Retina (tissue), 1 donor: ENCODE measurements around the gene LPAR3.
"Not testable (repeated sequence)": the region's sequence is repeated elsewhere in the genome, so short reads cannot be mapped to it uniquely, and the experiment has no call there.

Experiments used
- DNase-seq: peaks from one replicate; pipeline ENCODE4 v3.0.0-alpha.2; 2016

LPAR3 gene

DNA sequence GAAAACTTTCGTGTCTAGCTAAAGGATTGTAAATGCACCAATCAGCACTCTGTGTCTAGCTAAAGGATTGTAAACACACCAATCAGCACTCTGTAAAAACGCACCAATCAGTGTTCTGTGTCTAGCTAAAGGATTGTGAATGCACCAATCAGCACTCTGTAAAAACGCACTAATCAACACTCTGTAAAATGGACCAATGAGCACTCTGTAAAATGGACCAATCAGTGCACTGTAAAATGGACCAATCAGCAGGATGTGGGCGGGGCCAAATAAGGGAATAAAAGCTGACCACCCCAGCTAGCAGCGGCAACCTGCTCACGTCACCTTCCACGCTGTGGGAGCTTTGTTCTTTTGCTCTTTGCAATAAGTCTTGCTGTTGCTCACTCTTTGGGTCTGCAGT is 9.7 kb upstream of the LPAR3 start:
- DNase-seq: not testable (repeated sequence)

GRCh38 chr1:84899969-84900368 is 7.0 kb upstream of the LPAR3 start:
- no peak for DNase-seq

- DNase-seq: no peak
These were observed 3.3 kb upstream of the LPAR3 start for GRCh38 chr1:84896279-84896678.

GRCh38 chr1:84890566-84890965 is 2.4 kb downstream of the LPAR3 start:
- peak; percentile 37 for DNase-seq

DNA sequence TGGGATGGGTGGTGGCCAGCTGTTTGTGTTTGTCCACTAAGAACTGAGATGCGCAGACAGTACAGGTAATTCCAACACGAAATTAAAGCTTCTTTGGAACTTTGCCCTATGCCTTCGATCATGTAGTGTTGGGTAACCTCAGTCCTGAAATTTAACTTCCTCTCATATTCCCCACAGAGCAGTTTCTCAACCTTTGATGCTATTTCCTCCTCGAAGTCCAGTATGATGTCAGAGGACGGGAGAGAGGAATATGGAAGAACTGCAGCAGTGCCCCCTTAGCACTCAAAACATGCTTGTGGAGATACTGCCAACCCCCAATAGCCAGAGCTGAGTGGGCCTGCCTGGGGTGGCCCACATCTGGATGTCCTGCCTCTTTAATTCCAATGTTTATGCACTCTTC is 3.6 kb downstream of the LPAR3 start:
- DNase-seq: no peak

DNA sequence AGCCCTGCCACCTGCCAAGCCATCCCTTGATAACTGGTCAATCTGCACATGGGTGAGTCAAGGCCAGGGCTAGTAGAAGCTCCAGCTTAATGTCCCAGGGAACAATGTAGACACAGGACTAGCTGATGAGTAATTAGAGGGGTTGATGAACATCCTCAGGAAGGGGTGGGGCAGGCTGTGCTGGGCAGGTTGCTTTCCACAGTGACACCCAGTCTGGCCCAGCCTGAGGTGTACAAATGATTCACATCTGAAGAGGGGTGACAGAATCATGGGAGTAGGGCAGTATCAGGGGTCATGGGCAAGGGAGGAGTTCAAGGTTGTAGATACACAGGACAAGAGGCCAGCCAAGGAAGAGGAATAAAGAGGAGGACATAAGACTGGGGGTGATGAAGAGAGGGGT is 4.3 kb downstream of the LPAR3 start:
- no peak for DNase-seq

- no peak for DNase-seq
These were observed 5.6 kb downstream of the LPAR3 start for GRCh38 chr1:84887261-84887934.

- DNase-seq: no peak
These were observed 7.5 kb downstream of the LPAR3 start for GRCh38 chr1:84885469-84885868.

- DNase-seq: no peak
These were observed 8.2 kb downstream of the LPAR3 start for GRCh38 chr1:84884671-84885389.

DNA sequence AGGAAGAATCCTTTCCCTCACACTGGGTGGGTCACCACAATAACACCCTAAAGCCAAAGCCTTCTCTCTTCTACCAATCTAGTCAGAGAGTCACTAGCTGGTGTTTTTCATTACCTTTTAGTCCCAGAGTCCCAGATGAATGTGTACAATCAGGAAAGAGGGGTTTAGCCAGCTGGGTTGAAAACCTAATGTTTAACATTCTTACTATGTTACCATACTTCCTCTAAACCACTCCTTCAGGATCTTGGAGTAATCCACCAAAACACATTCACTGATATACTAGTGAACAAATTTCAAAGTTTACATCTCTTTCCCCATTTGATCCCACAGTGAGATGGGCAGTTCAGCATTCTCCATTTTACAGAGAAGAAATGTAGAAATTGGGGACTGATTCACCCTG is 9.7 kb downstream of the LPAR3 start:
- no peak for DNase-seq

DNA sequence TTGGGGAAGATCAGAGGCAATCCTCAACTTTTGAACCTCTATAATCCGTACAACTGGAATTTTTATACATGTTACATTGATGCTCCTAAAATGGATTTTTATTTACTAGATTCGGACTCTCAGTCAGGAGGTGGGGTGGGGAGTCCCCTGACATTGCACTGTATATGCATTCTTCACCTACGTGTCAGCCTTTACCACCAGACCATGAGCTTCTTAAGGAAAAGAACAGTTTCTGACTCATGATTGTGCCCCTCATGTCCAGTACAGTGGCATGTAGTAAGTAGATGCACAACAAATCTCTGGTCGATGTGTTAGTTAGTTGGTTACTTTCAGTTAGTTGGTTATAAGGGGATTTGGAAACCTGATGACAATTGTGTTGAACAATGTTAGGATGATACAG is 15.4 kb downstream of the LPAR3 start:
- no peak for DNase-seq

DNA sequence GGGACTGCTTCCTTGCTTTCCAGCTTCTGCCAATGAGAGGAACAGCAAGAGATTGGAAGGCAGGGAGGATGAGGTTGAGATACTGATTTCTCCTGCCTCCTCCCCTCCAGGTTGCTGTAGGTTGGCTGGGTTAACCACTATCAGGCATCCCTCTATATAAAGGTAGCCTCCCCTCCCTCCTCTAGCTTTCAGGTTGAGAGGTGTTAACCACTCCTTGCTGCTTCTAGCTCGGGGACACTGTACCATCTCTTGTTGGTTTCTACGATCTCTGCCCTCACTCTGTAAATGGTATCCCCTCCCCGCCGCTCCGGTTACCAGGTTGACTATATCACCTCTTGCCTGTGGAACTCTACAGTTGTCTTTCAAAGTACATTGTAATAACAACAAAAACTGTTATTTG is 16.7 kb downstream of the LPAR3 start:
- no peak for DNase-seq

DNA sequence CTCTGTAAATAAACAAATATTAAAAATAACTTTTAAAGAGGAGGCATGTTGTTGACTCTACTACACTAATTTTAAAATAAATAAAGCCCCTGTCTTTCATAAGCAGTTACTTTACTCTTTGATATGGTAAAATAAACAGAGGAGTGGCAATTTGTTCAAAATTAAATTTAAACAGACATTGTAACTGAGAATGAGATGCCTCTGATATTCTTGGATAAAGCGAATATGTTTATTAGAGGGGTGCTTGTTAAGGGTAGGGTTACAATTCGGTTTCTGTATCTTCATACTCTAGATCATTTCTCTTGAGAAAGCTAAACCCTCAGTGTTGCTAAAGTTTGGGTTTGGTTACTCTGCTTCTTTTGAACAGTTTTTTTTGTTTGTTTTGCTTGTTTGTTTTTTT is 19.6 kb downstream of the LPAR3 start:
- DNase-seq: no peak

DNA sequence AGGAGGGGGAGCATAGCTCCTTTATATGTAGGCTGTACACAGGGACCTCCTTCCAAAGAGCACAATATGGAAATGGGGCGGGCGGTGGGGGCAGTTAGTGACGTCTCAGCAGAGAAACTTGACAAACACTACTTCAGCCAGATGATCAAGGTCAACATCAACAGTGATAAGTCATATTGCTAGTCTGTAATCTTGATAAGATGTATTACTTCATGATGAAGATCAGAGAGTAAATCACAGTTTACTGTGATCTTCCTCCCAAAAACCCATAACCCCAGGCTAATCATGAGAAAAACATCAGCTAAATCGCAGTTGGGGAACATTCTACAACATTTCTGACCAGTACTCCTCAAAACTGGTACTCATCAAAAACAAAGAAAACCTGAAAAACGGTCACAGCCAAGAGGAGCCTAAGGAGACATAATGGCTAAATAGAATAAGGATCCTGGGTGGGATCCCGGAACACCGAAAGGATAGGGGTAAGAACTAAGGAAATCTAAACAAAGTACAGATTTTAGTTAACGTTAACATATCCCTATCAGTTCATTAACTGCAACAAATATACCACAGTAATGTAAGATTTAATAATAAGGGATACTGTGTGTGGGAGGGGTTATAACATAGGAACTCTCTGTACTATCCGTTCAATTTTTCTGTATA is 20.2 kb downstream of the LPAR3 start:
- DNase-seq: no peak

DNA sequence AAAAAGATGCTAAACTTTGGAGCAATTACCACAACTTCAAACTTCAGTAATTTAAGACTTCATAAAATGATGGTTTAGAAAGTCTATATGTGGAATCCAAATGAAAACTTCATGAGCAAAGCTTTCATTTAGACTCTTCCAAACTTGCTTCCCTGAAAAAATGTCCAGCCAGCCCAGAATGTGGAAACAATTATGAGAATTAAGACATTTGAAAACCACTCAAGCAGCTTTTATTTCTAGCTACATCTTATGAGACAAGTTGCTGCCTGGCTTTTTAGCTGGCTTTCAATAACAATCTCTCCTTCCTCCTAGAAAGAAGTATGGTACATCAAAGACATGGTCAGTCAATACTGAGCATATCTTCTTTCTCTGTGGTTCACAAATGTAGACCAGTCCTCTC is 21.8 kb downstream of the LPAR3 start:
- DNase-seq: no peak

DNA sequence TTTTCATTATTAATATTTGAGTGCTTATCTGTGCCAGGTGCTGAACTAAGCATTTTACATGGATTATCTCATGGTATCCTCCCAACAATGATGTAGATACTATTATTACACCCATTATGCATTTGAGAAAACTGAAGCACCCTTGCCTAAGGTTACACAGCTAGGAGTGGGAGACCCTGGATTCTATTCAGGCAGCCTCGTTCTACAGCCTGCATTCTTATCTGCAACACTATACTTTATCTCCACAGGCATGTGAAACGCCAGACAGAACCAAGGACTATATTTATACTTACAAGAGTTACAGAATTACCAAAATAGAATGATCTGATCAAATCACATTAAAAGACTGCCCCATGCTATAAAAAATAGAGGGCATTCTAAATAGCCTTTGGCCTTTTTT is 22.4 kb downstream of the LPAR3 start:
- no peak for DNase-seq

- no peak for DNase-seq
These were observed 23.3 kb downstream of the LPAR3 start for GRCh38 chr1:84869720-84870119.

DNA sequence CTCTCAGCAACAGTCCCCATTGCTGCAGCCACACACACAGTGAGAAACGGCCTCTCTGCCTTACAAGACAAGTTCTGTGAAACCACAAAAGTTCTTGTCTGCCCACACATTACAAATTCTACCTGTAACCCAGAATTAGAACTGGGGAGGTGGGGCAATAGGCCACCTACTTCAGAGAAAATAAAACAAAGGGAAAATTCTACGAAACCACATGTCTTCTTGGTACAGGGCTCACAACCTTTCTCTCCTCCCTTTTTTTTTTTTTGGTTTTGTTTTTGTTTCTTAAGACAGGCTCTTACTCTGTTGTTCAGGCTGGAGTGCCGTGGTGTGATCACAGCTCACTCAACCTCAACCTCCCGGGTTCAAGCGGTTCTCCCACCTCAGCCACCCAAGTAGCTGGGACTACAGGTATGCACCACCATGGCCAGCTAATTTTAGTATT is 30.2 kb downstream of the LPAR3 start:
- DNase-seq: no peak

- no peak for DNase-seq
These were observed 30.9 kb downstream of the LPAR3 start for GRCh38 chr1:84861988-84862644.

- DNase-seq: no peak
These were observed 31.5 kb downstream of the LPAR3 start for GRCh38 chr1:84861516-84861915.

DNA sequence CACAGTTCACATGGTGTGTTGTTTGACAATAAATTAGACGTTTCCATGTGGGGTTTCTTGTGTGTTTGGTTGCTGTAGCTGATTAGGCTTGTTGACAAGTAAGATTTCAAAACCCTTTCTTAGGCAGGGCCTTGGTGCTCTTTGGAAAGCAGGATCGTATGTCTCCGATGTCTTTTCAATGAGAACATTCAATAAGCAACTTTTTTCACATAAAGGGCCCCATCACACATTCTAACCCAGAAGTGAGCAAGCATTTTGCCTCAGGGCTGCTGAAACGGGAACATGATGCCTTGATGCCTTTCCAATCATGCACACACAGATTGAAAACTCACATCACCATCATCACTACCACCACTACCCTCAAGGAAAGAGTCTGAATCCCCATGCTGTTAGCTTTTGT is 33.1 kb downstream of the LPAR3 start:
- DNase-seq: no peak

GRCh38 chr1:84857906-84858305 is 35.1 kb downstream of the LPAR3 start:
- no peak for DNase-seq

DNA sequence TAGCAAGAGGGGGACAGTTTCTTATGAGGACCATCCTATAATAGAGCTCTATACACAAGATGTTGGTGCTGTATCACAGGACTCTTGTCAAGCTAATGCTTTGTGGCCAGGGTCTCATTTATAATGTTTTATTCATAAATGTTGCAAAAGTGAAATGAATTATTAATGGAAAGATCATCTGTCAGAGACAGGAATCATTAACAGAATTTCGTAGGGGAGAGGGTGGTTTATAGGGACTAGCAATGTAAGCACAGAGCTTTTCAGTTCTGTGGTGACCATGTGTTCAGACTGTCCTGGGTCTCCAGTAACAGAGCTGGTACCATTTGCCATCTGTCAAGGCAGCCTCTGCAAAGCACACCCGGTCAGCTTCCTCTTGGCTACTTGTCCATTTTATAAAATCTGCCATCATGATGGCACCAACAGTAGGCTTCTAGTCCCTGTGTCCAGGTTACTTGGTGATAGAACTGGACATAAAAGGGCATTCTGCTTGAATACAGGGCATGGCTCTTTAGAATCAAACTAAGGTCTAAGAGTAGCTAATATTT is 36.2 kb downstream of the LPAR3 start:
- peak; percentile 44 for DNase-seq
